GM12872 (cell line): Measurements from ENCODE around the gene CREB5.

Experiments used
- TF ChIP-seq, protein P1 (sequence below): IDR thresholded peaks from 3 replicates; pipeline ENCODE4 v1.5.1; 2011; ENCODE audit warnings: low read depth, mild to moderate bottlenecking, low read length, moderate library complexity; ENCODE audit not compliant: insufficient read depth

Gene CREB5

DNA sequence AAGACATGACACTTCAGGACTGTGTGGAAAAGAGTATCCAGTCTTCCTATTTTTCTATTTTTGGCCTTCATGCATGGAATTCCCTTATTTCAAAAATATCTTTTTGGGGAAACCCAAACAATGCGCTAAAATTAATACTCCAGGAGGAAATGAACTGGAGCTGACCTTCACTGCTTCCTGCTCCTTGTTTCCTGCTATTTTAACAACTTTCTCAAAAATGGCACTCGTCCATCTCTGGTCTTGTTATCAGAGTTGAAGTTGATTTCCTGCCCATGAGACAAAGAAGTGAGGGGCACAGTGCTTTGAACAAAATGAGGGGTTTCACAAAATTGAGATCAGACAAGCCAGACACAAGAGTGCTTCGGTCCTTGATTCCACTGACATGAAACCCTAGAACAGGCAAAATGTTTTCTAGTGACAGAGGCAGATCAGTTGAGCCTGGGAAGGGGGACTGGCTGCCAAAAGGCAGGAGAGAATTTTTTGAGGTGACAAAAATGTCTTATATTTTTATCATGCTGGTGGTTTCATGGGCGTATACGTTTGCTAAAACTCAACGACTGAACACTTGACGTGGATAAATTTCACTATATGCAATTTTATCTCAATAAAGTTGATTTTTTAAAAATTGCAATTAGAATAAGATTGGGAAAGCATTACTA, 193.2 kb downstream of the CREB5 start:
- TF ChIP-seq, protein P1, sequence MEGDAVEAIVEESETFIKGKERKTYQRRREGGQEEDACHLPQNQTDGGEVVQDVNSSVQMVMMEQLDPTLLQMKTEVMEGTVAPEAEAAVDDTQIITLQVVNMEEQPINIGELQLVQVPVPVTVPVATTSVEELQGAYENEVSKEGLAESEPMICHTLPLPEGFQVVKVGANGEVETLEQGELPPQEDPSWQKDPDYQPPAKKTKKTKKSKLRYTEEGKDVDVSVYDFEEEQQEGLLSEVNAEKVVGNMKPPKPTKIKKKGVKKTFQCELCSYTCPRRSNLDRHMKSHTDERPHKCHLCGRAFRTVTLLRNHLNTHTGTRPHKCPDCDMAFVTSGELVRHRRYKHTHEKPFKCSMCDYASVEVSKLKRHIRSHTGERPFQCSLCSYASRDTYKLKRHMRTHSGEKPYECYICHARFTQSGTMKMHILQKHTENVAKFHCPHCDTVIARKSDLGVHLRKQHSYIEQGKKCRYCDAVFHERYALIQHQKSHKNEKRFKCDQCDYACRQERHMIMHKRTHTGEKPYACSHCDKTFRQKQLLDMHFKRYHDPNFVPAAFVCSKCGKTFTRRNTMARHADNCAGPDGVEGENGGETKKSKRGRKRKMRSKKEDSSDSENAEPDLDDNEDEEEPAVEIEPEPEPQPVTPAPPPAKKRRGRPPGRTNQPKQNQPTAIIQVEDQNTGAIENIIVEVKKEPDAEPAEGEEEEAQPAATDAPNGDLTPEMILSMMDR = no peak

DNA sequence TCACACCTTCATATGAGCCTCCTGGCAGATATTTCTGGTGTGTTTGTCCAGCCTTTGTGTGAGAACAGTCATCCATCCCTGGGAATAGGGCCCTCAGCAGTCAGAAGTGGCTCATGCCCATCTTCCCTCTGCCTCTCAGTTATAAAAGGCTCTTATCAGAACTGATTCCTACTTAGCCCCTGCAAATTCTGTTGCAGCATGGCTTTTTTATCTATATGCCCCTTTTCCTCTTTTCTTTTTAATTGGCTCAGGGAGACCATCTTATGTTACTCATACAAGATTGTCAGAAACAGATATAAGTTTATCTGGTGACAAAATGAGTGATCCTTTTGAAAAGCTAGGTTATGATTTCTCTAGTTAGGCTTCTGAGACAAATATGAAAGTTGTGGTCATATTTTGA, 194.1 kb downstream of the CREB5 start:
- TF ChIP-seq, protein P1 = no peak

DNA sequence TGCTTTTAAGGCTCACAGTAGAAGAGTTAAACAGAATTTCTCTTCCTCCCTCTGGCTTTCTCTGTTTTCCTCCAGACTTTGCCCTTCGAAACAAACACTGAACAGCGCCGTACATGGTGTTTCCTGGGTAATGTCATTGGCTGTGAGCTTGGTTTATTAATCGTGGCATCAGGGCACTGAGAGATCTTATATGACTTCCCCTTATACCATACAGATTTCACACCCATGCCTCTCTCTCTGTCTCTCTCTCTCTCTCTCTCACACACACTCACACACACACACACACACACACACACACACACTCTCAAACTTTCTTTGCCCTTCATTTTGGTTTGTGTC, 195.5 kb downstream of the CREB5 start:
- TF ChIP-seq, protein P1 = no peak

DNA sequence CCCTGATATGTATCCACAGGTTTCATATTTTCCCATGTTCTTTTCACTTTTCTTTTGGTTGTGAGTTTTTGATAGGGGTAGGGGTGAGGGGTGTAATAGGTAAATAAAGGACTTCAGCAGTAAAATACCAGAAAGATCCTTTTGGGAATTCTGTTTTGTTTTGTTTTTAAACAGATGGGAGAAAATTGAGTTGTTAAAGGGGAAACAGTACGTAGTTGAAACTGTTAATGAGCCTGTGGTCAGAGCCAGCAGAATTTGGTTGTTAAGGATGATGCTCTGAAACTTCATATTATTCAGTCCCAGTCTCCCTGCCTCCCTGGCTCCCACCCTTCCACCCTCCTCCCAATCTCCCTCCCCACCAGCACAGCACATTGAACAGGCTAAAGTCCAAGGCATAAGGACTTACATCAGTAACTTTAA, 195.9 kb downstream of the CREB5 start:
- TF ChIP-seq, protein P1 = no peak

DNA sequence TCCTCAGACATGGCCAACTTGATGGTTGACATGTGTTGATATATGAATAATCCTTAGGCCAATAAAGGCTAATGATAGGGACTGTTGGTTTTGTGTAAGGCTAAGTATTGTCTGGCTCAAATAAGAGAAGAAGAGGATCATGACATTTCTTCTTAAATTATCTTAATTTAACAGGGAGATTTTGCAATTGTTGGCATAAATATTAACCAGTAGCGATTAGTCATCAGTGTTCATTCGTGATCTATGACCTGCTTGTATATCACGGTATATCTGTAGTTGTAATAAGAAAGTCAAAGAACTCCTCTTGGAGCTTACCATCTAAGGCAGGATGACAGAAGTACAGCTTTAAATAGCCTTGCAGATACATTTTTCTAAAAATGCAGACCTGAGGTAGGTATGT, 196.4 kb downstream of the CREB5 start:
- TF ChIP-seq, protein P1 = no peak

DNA sequence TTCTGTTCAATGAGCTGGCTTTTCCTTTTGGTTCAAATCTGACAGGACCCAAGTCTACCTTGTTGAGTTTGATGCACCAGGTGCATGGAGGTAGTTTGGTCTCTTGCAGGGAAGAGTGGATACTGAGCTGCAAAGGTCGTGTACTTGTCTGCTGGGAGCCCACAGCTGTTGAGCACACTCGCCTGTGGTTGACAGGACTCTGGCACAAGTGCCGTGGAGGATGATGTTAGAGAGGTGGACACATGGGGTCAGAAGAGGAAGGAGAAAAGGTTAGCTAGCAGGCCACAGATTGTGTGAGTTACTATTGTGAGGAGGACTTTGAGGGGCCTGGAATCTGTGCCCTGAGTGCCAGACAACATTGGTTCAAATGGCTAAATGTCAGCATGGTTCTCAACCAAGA, 197.3 kb downstream of the CREB5 start:
- TF ChIP-seq, protein P1 = no peak

DNA sequence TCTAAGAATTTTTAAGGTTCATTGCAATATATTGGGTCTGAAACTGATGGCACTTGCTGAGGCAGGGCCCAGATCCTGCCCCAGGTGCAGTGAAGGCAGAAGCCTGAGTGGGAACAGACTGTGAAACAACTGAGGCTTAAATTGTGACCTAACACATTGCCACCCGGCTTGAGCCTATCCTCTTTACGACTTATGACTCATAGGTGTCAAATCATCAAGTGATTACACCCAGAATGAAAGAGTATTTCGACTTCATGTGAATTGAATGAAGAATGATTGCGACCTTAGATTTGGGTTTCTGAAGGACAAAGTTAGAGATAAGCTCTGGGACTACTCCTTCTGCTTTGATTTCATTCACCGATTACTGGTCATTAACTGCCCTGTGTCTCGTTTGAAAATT, 200.9 kb downstream of the CREB5 start:
- TF ChIP-seq, protein P1 = no peak
